ENCODE results near the gene PRLR. TPM values are rescaled to one million over a fixed set of nuclear protein-coding genes. Genes with fewer than 3 reads are reported as not detected.
A peak's percentile ranks its signal among the peaks of the same experiment; 100 is the strongest.
"Not testable (repeated sequence)": the region's sequence is repeated elsewhere in the genome, so short reads cannot be mapped to it uniquely, and the experiment has no call there.

The PRLR gene
- total RNA-seq, 1 experiment from 2014 or later, result 0.75 TPM

DNA sequence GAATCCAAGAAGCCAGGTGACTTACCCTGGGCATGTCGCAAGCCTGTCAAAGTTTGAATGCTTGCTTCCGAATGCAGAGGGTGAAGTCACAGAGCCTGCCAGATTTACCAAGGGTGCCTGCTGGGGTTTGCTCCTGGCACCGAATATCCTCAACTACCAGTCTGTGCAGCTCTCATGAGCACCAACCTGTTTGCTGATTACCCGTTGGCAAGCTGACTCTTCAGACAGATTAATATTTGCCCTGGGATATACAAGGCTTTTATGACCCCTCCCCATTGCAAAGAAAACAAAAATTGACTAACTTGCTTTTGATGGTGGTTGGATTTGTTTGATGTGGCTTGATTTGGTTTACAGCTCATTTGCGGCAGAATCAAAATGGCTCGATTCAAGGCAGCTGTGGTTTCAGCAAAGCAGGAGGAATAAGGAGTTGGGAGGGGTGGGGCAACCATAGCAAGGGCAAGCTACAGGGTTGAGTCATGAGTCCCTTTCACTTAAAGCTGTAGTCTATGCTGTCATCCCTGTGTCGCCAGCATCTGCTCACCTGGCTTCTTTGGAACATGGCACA, 100.3 kb downstream of the PRLR start:
- DNase-seq (ENCODE audit: low read depth), result peak; percentile 84

DNA sequence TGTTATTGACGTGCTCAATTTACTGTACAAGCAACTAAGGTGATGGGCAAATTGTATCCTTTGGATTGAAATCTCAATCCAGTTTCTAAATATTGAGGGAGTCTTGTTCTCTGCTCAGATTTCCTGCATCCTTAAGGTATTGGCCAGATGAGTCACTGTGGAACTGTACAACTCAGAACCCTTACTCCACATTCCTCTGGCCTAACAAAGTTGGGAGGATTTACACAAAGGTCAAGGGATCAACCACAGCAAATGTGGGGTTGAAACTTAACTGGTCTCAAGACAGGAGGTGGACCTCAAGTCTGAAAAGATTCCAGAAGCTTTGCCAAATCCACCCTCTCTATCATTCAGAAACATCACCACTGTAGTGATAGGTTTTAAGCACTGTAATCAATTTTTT, 101.0 kb downstream of the PRLR start:
- peak; percentile 94 for DNase-seq (ENCODE audit: low read depth)

DNA sequence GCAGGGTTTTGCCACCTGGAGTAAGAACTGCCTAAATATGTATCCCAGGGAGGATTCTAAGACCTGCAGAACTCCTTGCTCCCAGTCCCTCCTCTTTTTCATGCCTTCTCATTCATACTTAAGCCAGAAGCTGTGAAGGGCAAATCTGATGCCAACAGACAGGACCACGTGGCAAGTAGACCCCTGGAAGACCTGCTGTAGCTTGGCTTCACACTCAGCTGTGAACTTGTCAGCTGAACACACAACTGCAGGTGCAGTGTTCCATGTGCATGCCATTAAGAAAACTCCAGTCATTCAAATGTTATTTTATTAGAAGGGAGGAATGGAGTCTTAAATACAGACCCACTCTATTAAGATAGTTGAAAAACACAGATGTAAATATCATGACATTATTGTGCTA, 103.3 kb downstream of the PRLR start:
- DNase-seq (ENCODE audit: low read depth), result no peak

DNA sequence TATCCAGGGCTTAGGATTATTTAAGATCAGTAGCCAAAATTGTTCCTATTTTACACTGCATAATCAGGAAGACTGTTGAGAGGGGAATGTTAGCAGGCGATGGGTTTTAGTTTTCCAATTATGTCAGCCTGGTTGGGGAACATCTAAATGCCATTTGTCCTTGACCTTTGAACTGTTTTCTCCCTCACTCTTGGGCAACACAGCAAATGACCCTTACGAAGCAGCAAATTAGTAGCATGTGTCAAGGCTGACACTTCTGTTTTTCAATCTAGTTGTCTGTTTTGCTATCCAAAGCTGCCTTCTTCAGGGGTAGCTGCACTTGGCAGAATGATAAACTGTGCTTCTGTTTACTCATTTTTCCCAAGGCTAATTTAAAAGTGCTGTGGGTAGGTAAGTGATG, 104.5 kb downstream of the PRLR start:
- no peak for DNase-seq (ENCODE audit: low read depth)

DNA sequence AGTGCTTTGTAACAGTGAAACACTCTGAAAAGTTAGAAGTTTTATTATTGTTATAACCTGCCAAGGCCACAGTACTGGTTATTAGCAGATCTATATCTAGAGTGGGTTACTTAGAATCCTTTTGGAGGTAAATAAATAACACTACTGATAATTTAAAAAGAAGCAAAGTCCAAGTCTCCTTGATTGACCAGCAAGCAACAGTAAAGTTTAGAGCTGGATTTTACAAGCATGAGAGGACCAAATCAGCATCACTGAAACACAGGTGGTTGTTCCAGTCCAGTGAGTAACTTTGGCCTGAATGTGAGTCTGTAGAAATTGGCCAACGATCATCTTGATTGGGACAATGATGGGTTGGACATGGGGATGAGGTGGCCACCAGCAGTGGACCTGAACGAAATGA, 105.4 kb downstream of the PRLR start:
- DNase-seq (ENCODE audit: low read depth), result no peak

DNA sequence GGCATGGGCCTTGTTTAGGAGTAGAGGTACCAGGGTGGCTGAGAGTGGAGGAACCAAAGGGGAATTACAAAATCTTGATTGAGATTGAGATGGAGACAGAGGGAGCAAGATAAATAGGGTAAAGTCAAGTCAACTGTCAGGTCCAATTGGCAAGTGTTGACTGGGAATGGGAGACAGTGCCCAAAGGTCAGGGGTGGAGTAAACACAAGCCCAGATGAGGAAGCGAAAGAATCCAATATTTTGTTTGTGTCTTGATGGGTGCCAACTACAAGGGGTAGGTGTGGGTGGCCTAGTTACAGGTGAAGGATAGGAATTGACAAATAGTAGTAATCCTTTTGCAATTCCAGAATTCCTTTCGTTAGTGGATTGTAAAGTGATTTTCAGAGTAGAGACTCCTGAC, 107.5 kb downstream of the PRLR start:
- DNase-seq (ENCODE audit: low read depth), result no peak

DNA sequence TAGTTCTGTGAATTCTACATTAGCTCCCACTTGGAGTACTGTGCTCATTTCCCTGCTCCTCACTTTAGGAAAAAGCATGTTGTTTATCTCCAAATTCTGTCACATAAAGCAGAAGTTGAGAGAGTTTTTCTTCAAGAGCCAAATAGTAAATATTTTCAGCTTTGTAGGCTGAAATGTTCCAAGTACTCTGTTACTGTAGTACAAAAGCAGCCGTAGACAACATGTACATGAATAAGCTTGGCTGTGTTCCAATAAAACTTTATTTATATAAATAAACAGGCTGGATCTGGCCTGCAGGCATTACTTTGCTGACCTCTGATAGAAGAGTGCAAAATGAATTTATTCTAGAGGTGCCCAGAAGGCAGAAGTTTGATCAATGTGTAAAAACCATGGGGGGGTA, 109.6 kb downstream of the PRLR start:
- peak; percentile 9 for DNase-seq (ENCODE audit: low read depth)

DNA sequence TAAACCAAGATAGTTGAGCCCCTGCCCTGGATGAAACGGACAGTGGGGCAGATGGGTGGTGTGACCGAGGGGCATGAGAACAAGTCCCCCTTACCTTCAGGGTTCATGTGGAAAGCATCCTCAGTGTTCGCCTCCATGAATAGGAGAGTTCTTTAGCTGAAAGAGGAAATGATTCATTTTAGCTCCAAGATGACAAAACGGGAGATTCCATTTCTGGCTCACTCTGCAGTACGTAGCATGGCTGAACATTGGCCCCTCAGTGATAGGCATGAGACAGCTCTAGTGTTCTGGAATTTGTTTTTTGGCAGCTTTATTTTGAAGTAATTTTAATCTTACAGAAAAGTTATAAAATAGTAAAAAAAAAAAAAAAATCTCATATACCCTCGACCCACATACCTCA, 112.3 kb downstream of the PRLR start:
- DNase-seq (ENCODE audit: low read depth), result peak; percentile 41

DNA sequence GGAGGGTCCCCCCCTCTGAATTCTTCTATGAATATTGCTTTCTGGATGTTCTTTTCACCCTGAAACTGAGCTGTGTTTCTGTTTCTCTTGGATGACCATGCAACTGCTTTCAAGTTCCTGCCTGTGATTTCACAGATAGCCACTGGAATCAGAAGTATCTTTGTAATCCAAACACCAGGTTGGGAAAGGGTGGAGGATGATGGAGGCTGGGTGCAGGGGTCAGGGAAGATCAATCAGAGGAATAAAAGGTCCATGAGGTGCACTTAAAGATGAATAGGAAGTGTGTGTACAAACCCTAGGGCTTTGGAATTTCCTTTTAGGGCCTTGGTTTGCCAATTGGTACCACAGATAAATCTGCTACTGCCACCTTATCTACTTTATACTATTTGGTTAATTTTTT, 114.4 kb downstream of the PRLR start:
- no peak for DNase-seq (ENCODE audit: low read depth)

DNA sequence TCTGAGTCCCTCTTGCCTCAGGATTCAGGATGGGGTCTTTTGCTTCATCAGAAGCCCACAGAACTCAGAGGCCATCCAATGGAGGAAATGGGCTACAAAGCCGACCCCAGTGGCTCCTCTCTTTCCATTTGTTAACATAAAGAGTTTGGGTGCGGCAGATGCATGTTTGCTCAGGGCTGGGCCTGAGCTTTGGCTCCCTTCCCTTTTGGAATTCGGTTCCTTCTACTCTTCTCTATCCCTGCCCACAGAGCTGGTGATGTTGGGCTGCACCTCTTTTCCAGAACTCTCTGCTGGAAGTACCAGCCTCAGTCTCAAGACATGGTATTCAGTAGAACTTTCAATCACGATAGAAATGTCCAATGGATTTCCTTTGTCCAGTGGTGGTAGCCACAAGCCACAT, 115.6 kb downstream of the PRLR start:
- DNase-seq (ENCODE audit: low read depth), result no peak

DNA sequence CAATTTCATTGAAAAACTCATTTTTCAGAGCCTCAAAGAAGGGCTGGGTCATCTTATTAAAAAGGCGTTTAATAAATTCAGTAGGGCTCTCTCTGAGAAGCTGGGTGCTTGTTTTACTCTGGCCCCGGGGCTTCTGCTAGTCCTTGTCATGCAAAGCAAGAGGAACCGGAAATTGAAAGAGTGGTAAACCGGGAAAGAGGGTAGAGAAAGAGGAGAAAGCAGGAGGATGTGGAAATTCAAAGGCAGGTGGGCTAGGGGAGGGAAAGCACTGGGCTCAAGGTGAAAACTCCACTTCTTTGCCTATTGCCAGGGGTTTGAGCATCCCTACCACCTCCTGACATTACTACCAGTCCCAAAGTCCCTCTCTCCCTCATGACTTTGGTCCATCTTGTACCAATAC, 118.0 kb downstream of the PRLR start:
- DNase-seq (ENCODE audit: low read depth), result no peak

DNA sequence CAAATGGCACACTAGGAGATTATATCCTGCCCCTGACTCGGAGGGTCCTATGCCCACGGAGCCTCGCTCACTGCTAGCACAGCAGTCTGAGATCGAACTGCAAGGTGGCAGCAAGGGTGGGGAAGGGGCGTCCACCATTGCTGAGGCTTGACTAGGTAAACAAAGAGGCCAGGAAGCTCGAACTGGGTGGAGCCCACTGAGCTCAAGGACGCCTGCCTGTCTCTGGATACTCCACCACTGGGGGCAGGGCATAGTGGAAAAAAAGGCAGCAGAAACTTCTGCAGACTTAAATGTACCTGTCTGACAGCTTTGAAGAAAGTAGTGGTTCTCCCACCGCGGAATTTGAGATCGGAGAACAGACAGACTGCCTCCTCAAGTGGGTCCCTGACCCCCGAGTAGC, 125.7 kb downstream of the PRLR start:
- not testable (repeated sequence) for DNase-seq (ENCODE audit: low read depth)

DNA sequence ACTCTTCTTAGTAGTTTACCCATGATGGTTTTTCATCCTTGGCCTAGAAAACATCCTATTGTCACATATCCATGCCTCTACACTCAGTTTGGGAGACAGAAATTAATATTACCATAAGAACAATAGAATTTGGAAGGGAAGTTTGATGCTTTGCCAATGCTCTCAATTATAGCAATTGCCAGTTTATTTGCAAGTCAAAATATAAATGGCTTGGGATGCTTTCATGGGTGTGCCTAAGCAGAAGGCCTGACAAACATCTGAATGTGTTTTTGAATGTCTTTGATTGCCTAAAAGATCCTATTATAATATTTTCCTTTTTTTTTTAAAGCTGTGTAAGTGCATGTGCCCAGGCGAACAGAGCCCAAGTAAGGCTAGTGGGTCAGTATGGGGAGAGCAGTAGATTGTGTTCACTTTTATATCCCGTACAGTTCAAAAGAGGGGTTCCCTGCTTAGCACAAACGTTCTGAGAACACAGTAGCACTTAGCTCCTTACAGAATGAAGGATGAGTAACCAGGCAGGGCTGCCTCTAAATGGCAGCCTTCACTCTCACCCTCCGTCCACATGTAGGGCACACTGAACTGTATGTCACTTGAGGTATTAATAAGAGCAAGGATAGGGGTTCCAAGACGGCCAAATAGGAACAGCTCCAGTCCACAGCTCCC, 126.5 kb downstream of the PRLR start:
- DNase-seq (ENCODE audit: low read depth), result no peak

DNA sequence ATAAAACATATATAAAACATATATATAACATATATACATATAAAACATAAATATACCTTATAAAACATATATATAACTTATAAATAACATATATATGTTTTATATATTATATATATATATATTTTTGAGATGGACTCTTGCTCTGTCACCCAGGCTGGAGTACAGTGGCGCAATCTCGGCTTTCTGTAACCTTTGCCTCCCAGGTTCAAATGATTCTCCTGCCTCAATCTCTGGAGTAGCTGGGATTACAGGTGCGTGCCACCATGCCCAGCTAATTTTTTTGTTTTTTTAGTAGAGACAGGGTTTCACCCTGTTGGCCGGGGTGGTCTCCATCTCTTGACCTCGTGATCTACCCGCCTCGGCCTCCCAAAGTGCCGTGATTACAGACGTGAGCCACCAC, 128.6 kb downstream of the PRLR start:
- not testable (repeated sequence) for DNase-seq (ENCODE audit: low read depth)

DNA sequence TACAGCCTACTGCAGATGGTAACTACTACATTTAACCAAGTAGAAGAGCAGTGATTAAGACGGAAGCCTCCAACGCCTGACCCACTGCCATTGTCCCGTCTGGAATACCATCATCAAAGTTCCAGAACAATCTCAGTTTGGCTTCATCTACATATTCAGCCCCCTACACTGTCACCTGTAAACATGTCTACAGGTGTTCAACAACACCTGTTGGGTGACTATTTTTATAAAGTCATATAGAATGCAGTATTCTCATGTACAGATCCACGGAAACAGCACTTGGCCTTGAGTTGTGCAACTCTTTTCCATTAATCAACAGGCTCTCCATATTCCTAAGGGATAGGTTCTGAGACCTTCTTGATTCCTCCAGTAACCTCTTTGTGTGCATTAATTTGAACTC, 129.3 kb downstream of the PRLR start:
- no peak for DNase-seq (ENCODE audit: low read depth)

DNA sequence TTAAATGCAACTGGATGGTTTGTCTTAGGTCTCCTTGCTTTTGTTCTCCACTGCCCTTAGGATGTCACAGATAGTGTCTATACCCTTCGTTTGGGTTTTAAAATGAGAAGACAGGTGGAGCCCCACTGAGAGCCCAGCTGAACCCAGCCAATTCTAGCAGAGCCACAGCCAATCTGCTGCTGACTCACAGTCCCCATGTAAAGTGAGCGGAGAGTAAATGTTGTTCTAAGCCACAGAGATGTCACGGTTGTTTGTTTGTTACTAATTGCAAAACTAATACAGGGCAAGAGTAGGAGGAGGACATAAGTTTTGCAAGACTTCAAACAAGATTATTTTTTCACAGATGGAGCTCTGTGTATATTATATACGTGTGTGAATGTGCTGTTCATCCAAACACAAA, 132.1 kb downstream of the PRLR start:
- DNase-seq (ENCODE audit: low read depth), result no peak

DNA sequence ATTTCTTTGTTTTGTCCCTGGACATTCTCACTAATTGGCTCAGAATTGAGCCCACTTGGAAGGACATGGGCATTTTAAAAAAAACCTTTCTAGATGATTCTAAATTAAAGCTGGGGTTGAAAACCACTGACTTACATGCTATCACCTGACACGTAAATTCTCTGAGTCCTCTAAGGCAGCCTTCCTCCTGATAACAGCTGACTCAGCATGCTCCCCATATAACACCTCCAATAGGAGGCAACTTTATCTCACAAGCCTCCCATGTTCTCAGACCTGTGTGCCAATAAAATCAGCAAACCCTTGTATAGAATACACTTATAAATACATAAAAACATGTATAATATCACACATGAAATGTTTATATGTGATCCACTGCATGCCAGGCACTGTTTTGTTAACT, 133.4 kb downstream of the PRLR start:
- DNase-seq (ENCODE audit: low read depth), result no peak

DNA sequence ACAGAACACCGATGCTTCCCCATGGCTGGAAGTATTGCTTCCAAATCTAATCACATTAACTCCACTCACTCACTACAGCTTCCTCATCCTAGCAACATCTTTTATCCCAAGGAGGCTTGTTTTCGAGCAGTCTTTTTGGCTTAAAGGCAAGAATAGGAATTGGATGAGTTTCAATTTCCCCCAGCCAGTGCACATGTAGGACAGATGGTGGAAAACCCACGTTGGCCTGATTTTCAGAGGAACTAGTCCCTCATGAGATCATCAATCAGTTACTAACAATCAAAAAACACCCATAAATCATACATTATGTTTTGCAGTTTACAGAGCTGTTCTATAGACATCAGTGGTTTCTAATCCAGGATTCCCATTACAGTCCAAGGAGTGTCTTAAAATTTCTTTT, 134.1 kb downstream of the PRLR start:
- DNase-seq (ENCODE audit: low read depth), result no peak

DNA sequence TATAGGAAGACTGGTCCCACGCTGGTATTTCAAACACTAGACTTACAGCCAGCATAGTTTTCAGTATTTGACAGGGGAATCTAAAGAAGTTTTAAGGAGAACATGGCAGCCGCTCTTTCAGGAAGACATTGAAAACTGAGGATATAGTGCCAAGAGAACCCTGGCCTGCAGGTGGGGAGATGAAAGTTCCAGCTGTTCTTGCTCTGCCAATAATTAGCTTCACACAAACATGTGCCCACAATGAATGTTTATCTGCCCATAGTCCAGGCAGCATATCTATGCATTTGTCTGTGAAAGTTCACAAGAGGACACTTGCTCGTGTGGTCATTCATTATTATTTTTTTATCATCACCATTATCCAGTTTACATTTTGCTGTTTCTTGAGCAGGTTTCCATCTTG, 134.9 kb downstream of the PRLR start:
- DNase-seq (ENCODE audit: low read depth), result no peak

DNA sequence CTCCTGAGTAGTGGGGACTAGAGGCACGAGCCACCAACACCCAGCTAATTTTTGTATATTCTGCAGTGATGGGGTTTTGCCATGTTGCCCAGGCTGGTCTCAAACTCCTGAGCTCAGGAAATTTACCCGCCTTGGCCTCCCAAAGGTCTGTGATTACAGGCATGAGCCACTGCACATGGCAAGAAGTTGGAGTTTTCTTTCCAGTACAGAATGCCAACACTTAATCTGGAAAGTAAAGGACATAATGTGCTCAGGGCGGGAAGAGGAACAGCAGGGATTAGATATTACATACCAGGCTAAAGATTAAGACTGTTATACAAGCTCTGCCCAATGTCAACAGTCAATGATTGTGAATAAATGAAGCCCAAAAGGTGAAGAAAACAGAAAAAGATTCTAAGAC, 135.3 kb downstream of the PRLR start:
- no peak for DNase-seq (ENCODE audit: low read depth)

DNA sequence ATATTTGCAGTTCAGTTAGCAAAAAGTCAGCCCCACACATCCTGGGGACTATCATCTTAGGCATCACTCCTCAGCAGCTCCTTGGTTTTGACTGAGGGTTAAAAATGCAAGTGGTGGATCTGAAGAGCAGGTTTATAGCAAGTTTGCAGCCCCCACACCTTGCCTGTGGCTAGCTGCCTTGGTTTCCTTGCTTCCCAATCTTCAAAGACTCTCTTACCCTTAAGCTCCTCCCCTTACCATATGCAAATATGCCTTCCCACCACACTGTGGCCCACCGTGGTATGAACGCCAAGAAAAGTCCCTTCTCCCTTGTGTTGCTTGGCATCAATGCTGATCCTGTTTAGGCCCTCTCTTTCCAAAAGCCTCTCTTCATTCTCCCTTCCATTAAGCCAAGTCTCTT, 137.6 kb downstream of the PRLR start:
- no peak for DNase-seq (ENCODE audit: low read depth)

DNA sequence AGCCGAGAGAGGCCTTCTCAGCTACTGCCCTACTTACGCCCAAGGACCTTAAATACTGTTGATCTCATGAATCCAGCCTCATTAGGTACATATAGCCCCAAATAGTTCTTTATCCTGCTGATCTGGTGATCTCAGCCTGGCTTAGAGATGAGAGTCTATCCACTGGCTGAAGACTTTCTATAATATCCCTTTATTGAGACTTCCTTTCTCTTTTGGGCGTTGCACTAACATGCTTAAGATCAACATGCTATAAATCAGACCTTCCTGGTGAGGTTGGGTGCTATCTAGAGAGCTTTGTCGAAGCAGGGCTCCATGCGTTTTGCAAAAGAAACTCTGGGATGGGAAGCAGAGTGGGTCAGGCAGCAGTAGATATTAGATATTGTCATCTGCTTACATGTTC, 138.6 kb downstream of the PRLR start:
- no peak for DNase-seq (ENCODE audit: low read depth)

DNA sequence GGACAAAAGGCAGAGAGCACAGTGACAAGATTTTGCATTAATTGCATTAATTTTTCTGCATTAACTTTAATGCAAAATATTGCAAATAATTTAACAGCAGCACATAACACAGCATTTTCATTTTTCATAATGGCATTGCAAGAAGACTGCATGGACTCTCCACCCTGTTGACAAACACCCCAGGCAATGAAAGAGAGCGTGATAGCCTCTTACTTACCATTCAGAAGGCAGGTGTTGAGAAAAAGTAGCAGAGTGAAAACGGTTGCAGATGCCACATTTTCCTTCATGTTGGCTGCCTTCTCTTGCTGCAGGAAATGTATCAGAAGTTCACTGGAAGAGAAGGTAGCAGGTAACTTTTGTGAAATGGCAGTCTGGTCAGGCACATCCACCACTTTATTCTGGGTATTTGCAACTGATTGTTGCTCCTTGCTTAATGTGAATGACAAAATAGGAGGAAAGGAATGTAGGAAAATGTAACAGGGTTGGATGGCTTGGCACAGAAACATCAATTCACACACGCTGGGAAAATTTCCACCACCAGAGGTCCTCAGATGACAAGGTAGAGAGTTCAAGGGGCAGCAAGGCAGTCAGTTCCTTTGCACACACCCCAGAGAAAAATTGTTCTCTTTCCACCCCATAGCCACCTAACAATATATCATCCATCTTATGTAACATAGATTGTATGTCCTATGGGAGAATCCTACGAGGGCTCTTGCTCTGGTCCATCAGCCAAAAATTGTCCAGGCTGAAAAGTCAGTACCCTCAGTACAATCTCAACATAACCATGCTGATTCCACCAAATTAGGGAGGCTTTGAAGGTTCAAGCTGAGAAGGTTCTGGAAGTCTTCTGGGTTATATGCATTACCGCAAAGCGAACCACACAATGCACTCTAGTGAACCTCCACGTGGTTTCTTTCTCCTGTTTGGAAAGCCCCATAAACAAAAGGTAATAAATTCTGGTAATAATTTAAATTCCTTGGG, 140.7 kb downstream of the PRLR start:
- DNase-seq (ENCODE audit: low read depth), result peak; percentile 62
